PC-3 (cell line): Measurements from ENCODE around the gene FANK1.
"Not testable (repeated sequence)": the region's sequence is repeated elsewhere in the genome, so short reads cannot be mapped to it uniquely, and the experiment has no call there.

Experiments used
- EZH2 ChIP-seq: fragments of 300-600 bp; sonication (generic); IDR thresholded peaks from one replicate; pipeline ENCODE4 v1.6.1; 2017; ENCODE audit warnings: antibody characterized with exemption, mild to moderate bottlenecking, low read length; ENCODE audit not compliant: unreplicated experiment
- TF ChIP-seq, protein P1 (sequence below): fragments of 300-600 bp; sonication (generic); conservative IDR thresholded peaks from 2 replicates; pipeline ENCODE4 v1.5.1; 2017; ENCODE audit warnings: antibody characterized with exemption, low read depth, mild to moderate bottlenecking, low read length

DNA sequence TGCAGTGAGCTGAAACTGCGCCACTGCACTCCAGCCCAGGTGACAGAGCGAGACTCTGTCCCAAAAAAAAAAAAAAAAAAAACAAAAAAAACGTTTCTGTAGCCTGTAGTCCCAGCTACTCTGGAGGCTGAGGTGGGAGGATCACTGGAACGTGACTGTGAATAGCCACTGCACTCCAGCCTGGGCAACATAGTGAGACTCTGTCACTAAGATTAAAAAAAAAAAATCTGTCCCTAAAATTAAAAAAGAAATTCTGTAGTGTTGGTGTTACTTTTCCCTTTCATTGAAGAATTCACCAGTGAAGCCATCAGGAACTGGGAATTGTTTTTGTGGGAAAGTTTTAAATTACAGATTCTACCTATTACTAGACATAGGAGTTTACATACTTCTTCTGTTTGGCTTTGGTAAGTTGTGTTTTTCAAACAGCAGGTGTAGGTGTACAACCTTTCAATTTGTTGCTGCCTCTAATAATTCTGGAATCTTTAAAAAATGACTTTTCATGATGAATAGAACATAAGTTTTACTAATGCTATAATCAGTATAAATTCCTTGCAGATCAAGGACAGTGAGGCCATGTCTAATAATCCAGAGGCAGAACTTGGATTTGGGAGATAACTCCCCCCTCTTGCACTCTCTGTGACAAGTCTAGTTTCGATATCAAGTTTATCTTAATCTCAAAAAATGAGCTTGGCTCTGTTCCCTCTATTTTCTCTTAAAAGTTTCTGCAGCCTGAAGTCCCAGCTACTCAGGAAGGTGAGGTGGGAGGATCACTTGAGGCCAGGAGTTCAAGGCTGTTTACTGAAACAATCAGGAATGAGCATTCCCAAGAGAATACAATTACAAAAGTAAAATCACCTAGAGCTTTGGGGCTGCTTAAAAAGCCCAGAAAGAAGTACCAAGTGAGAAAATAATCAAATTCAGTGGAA lies 9.0 kb downstream of the FANK1 start:
- TF ChIP-seq, protein P1, sequence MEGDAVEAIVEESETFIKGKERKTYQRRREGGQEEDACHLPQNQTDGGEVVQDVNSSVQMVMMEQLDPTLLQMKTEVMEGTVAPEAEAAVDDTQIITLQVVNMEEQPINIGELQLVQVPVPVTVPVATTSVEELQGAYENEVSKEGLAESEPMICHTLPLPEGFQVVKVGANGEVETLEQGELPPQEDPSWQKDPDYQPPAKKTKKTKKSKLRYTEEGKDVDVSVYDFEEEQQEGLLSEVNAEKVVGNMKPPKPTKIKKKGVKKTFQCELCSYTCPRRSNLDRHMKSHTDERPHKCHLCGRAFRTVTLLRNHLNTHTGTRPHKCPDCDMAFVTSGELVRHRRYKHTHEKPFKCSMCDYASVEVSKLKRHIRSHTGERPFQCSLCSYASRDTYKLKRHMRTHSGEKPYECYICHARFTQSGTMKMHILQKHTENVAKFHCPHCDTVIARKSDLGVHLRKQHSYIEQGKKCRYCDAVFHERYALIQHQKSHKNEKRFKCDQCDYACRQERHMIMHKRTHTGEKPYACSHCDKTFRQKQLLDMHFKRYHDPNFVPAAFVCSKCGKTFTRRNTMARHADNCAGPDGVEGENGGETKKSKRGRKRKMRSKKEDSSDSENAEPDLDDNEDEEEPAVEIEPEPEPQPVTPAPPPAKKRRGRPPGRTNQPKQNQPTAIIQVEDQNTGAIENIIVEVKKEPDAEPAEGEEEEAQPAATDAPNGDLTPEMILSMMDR: not testable (repeated sequence)
- TF ChIP-seq EZH2: not testable (repeated sequence)
